HG02610 (cell line): ENCODE data around the gene ZNF503.
A peak's percentile ranks its signal among the peaks of the same experiment; 100 is the strongest.

ENCODE experiments used
- ATAC-seq: cut with Tn5 transposase; IDR thresholded peaks from one replicate; pipeline ENCODE4 v1.9.1; 2021; ENCODE audit warnings: mild to moderate bottlenecking, moderate library complexity; ENCODE audit not compliant: unreplicated experiment

The ZNF503 gene

GRCh38 chr10:75401569-75402485 is at the start of gene ZNF503:
Gene ZNF503, minus strand, starts transcription at chr10:75401764. Its CDS starts 345 bp downstream, at chr10:75401419.
- peak; percentile 48 for ATAC-seq

- no peak for ATAC-seq
Observed at GRCh38 chr10:75450644-75451640, 49.4 kb upstream of the ZNF503 start.

- no peak for ATAC-seq
Observed at GRCh38 chr10:75450075-75450445, 48.5 kb upstream of the ZNF503 start.

GRCh38 chr10:75449382-75450074 is 48.0 kb upstream of the ZNF503 start:
- ATAC-seq: no peak

- ATAC-seq: no peak
Observed at GRCh38 chr10:75448166-75448565, 46.6 kb upstream of the ZNF503 start.

GRCh38 chr10:75446508-75446907 is 44.9 kb upstream of the ZNF503 start:
- ATAC-seq: no peak

- no peak for ATAC-seq
Observed at GRCh38 chr10:75444781-75445386, 43.3 kb upstream of the ZNF503 start.

- ATAC-seq: no peak
Observed at GRCh38 chr10:75443362-75443761, 41.8 kb upstream of the ZNF503 start.

- no peak for ATAC-seq
Observed at GRCh38 chr10:75441682-75442081, 40.1 kb upstream of the ZNF503 start.

- ATAC-seq: no peak
Observed at GRCh38 chr10:75441196-75441595, 39.6 kb upstream of the ZNF503 start.

GRCh38 chr10:75440271-75440793 is 38.8 kb upstream of the ZNF503 start:
- ATAC-seq: no peak

- ATAC-seq: no peak
Observed at GRCh38 chr10:75439811-75440210, 38.2 kb upstream of the ZNF503 start.

- ATAC-seq: no peak
Observed at GRCh38 chr10:75438275-75438674, 36.7 kb upstream of the ZNF503 start.

- ATAC-seq: no peak
Observed at GRCh38 chr10:75437693-75438092, 36.1 kb upstream of the ZNF503 start.

GRCh38 chr10:75436896-75437295 is 35.3 kb upstream of the ZNF503 start:
- no peak for ATAC-seq

- no peak for ATAC-seq
Observed at GRCh38 chr10:75435291-75435690, 33.7 kb upstream of the ZNF503 start.

- ATAC-seq: no peak
Observed at GRCh38 chr10:75434291-75434690, 32.7 kb upstream of the ZNF503 start.

GRCh38 chr10:75433216-75433615 is 31.7 kb upstream of the ZNF503 start:
- ATAC-seq: no peak

- ATAC-seq: no peak
Observed at GRCh38 chr10:75432763-75433162, 31.2 kb upstream of the ZNF503 start.

GRCh38 chr10:75432176-75432575 is 30.6 kb upstream of the ZNF503 start:
- no peak for ATAC-seq
